ES-I3 (cell line): ENCODE data around the gene FMN1.

ENCODE experiments used
- H3K36me3 ChIP-seq: 2 replicates; pipeline ENCODE4 v1.6.1; 2013; ENCODE audit warnings: mild to moderate bottlenecking, low read length, control low read depth, moderate library complexity; ENCODE audit not compliant: insufficient read depth
- H3K4me1 ChIP-seq: 2 replicates; pipeline ENCODE4 v1.6.1; 2013; ENCODE audit warnings: mild to moderate bottlenecking, control low read depth, low read length; ENCODE audit not compliant: insufficient read depth
- H3K9ac ChIP-seq: 2 replicates; pipeline ENCODE4 v1.6.1; 2013; ENCODE audit warnings: low read depth, mild to moderate bottlenecking, low read length, moderate library complexity
- H3K9me3 ChIP-seq: 2 replicates; pipeline ENCODE4 v1.6.1; 2013; ENCODE audit warnings: mild to moderate bottlenecking, low read length, moderate library complexity; ENCODE audit not compliant: control insufficient read depth, insufficient read depth

The FMN1 gene

DNA sequence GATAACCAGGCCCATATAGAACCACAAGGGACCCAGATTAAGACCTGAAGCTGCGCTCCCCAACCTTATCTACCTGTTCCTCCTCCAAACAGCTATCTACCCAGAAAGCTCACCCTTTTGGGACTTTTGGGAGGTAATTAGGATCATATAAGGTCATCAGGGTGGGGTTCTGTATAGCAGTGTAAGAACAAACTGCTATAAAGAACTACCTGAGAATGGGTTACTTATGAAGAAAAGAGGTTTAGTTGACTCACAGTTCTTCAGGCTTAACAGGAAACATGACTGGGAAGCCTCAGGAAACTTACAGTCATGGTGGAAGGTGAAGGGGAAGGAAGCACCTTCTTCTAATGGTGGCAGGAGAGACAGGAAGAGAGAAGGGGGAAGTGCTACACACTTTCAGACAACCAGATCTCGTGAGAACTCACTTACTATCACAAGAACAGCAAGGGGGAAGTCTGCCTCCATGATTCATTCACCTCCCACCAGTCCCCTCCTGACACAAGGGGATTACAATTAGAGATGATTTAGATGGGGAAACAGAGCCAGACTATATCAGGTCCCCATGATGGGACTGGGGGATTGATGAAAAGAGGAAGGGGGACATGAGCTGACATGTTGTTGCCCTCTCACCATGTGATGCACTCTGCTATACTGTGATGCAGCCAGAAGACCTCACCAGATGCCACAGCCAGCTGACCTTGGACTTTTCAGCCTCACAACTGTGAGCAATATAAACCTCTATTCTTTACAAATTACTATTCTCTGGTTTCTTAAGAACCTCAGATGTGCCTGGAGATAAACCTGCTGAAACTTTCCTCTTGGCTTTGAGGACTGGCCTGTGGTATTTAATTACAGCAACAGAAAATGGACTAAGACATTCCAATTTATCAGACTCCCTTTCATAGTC is 15.3 kb upstream of the FMN1 start:
- H3K36me3 ChIP-seq = no peaks in the 10 kb centered on the region

DNA sequence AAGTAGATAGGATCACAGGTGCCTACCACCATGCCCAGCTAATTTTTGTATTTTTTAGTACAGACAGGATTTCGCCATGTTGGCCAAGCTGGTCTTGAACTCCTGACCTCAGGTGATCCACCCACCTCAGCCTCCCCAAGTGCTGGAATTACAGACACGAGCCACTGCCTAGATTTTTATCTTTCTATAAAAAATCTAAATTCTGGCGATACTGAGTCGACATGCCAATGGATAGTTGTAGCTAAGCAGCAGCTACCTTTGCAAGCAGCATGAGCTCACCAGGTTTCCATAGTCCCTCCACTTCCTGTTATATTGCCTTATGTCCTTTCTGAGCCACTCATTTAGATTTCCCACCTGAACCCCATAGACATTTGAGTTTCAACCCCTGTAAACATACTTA is 13.1 kb upstream of the FMN1 start:
- Histone ChIP-seq H3K36me3 (no peaks in the 10 kb centered on the region), H3K9ac (no peak overlapping the region), H3K9me3 (no peaks in the 10 kb centered on the region), H3K4me1 (0 out of 2 replicates have a peak, but pooled peaks cover 6% of the 10 kb centered on the region)

More for the DNA sequence above, 15.3 kb upstream of the FMN1 start:
- Histone ChIP-seq H3K4me1 (0 out of 2 replicates have a peak, but pooled peaks cover 6% of the 10 kb centered on the region), H3K9me3 (no peaks in the 10 kb centered on the region), H3K9ac (no peak overlapping the region)

DNA sequence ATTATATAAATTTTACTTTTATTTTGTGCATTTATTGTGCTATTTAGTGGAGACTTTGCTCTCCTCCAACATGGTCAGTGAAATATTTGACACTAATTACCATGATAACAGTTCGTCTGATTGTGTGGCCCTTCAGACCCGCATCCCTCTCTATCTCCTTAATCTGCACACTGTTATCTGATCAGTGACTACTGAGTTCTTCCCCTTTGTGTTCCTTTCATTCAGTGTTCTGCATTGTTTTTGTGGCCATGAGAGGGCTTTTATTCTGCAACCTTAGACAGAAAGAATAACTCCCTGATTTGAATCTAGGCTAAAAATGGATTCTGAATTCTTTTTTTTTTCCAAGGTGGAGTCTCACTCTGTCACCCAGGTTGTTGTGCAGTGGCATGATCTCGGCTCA is 11.9 kb upstream of the FMN1 start:
- Histone ChIP-seq H3K9ac (no peak overlapping the region), H3K9me3 (no peaks in the 10 kb centered on the region), H3K36me3 (no peaks in the 10 kb centered on the region), H3K4me1 (peaks cover 13% of the 10 kb centered on the region)

DNA sequence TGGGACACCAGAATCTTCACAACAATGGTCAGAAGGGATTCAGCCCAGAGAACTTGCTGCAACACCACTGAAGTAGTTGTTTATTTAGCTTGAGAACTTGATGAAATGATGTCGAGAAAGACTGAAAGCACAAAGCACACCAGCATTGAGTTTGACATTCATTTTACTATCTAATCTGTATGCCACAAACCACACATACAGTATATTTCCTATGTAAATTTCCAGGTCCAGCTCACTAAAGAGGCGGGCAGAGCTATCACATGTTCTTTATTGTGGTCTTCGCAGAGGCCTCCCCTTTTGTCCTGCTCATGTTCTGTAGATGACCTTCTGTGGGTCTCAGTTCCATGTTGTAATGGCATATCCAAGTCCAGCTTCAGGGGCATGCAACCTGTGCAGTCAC is 10.4 kb upstream of the FMN1 start:
- H3K9ac ChIP-seq = no peak overlapping the region
- H3K36me3 ChIP-seq = no peaks in the 10 kb centered on the region
- peaks cover 25% of the 10 kb centered on the region for H3K4me1 ChIP-seq
- no peaks in the 10 kb centered on the region for H3K9me3 ChIP-seq

DNA sequence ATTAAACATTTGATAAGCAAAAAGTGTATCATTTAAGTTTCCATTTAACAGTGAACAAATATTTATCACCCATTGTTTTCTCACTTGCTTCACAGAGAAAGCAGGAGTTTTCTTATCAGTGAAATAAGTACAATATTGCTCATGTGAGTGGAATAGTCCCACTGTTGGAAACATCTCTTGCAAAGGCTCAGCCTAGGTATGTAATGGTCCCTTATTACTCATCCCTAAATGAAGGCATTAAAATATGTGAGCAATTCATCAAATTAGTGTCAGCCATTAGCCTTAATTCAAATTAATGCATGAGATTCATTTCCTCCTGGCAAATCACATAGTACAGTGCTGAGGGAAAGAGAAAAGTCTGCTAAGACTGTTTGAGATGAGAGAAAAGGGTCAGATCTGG is 9.6 kb upstream of the FMN1 start:
- Histone ChIP-seq H3K4me1 (peaks cover 31% of the 10 kb centered on the region), H3K9ac (no peak overlapping the region), H3K9me3 (no peaks in the 10 kb centered on the region), H3K36me3 (no peaks in the 10 kb centered on the region)

DNA sequence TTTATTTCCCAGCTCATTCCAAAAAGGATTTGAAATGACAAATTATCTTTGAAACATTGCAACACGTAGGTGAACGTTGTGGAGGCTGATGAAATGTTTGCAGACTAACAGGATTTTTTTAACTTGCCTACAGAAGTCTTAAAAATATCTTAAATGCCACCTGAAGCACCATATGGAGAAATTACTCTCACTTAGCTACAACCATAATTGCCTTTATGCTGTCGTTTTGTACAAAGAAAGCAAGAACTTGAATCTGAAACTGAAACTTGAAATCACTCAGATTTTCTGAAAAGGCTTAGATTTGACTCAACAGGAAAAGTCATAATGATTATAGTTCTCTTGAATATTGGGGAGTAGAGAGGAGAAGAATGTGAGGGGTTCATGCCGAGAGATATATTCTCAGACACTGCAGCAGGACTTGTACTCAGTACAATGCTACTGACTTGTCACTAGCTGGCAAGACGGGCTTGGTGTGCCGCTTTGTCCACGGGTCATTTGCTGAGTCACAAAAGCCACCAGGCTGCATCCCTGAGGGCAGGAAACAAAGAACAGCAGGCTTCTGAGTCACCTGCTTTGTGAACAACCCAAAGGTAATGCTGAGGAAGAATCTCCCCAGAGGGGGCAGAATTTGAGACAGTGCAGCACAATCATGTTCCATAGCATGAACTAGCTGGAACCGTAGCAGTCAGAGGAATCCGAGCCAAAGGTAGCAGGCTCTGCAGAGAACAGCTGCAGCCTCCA is 7.1 kb upstream of the FMN1 start:
- Histone ChIP-seq H3K9me3 (no peaks in the 10 kb centered on the region), H3K9ac (peak overlapping the region; percentile 4; the same call in 1 of the 2 replicates), H3K36me3 (no peaks in the 10 kb centered on the region), H3K4me1 (peaks cover 31% of the 10 kb centered on the region)

DNA sequence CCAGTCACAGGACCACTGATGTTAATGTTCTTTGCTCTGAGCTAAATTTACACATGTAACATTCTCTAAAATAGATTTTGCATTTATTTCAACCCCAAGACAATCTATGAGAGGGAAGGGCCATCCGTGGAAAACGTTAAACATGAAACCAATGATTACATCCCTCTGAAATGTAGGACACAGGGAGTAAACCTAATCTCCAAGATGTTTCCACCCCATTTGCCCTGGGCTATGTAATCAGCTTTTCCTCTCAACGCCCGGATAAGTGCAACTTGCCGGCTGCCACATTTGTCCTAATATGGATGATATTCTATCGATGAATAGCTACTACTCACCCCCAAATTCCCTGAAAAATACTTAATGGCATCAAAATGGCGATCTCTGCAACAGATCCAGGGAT is 6.4 kb upstream of the FMN1 start:
- no peaks in the 10 kb centered on the region for H3K36me3 ChIP-seq
- no peak overlapping the region for H3K9ac ChIP-seq
- peaks cover 28% of the 10 kb centered on the region for H3K4me1 ChIP-seq
- no peaks in the 10 kb centered on the region for H3K9me3 ChIP-seq

DNA sequence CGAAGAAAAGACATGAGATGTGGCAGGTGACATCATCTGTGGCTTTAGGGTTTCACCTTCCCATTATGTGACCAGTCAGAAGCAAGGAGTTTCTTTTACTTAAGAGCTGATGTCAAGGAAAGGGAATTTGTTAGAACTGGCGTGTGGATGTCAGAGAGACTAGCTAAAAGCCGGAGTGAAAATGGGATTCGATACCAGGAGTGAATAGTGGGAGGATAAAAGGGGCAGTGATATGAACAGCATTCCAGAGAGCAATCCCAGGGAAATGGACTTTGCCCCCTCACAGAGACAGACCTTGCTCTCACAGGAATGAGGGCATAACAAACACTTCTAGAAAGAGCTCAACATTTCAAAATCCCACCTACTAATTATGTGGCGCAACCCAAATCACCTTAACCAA is 5.9 kb upstream of the FMN1 start:
- Histone ChIP-seq H3K4me1 (peaks cover 28% of the 10 kb centered on the region), H3K9me3 (no peaks in the 10 kb centered on the region), H3K36me3 (no peaks in the 10 kb centered on the region), H3K9ac (no peak overlapping the region)

DNA sequence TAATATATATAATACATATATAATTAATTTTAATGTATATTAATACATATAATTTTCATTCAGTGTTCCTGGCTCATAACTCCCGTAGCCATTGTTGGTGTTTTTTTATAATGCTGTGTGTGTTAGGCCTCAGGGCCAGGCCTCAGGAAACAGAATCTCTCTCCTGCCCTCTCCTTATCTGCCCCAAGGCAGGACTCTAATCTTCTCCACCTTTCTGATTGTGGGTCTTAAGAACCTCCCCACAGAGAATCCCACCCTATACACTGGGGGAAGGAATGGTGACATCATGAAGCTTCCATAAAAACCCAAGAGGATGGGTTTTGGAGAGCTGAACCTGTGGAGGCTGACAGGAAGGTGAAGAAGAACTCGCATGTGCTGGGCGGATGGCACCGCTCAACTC is 4.0 kb upstream of the FMN1 start:
- H3K9me3 ChIP-seq = no peaks in the 10 kb centered on the region
- peaks cover 30% of the 10 kb centered on the region for H3K4me1 ChIP-seq
- H3K36me3 ChIP-seq = no peaks in the 10 kb centered on the region
- H3K9ac ChIP-seq = no peak overlapping the region

DNA sequence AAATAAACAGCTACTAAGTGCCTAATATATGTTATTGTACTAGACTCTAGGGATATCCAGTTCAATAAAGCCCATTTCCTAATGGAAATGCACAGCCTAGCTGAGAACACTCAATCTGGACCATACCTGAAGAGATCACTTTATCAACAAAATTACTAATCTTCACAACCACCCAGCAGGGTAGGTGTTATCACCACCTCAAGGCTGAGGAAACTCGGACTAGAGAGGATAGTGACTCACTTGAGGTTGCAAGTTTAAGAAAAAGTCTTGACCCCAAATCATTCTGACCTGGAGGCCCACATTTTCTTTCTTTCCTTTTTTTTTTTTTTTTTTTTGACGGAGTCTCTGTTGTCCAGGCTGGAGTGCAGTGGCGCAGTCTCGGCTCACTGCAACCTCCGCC is 3.1 kb upstream of the FMN1 start:
- Histone ChIP-seq H3K9me3 (no peaks in the 10 kb centered on the region), H3K9ac (no peak overlapping the region), H3K36me3 (no peaks in the 10 kb centered on the region), H3K4me1 (peaks cover 34% of the 10 kb centered on the region)

DNA sequence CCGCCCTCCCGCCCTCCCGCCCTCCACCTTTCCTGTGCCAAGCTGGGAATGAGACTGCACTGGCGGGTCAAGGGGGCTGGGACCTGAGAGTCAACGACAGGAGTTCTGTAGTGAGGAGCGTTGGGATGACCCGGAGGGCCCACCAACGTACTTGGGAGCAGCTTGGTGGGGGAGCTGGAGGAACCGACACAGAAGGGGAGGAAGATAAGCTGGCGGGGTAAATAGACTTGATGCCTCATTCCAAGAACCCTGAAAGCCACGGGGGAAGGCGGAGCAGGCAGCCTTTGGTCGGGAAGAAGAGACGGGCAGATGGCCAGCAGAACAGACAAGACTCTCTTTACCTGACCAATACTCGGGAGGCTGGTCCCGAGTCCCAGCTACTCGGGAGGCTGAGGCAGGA is 277 bp downstream of the FMN1 start:
- H3K4me1 ChIP-seq = 0 out of 2 replicates have a peak, but pooled peaks cover 5% of the 10 kb centered on the region
- H3K9me3 ChIP-seq = no peaks in the 10 kb centered on the region
- no peaks in the 10 kb centered on the region for H3K36me3 ChIP-seq
- H3K9ac ChIP-seq = peak overlapping the region; percentile 36; the same call in 1 of the 2 replicates

DNA sequence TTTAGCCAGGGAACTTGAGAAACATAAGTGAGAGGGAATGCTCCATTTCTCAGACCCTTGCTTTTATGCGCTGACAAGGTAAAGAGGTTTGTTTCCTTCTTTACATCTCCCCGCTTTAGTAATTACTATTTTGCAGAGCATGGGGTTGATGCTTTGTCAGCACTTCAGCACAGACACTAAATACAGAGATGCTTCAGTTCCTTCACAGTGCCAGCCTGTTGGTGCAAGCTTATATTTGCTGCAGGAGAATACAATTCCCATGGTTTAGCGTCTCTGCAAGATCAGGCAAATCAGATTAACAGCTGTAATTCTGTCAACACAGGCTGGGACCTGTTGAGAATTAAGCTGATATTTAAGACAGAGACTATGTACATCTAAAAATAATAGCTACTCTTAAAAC is 2.9 kb downstream of the FMN1 start:
- Histone ChIP-seq H3K36me3 (no peaks in the 10 kb centered on the region), H3K4me1 (0 out of 2 replicates have a peak, but pooled peaks cover 5% of the 10 kb centered on the region), H3K9me3 (no peaks in the 10 kb centered on the region), H3K9ac (no peak overlapping the region)

DNA sequence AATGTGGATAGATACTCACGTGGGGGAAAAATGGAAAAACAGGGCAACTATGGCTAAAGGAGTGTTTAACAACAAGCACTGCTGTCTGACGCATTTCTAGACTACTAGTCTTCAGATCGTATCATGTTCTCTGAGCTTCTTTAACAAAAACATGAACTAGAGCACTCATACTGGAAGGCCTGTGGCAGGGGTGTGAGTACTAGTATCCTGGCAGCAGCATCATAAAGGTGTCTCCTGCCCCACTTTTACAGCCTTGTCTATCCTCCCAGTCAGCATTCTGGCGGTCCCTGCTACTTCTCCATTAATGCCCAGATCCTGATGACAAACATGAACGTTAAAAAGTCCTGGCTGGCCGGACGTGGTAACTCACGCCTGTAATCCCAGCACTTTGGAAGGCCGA is 4.0 kb downstream of the FMN1 start:
- Histone ChIP-seq H3K36me3 (no peaks in the 10 kb centered on the region), H3K4me1 (0 out of 2 replicates have a peak, but pooled peaks cover 5% of the 10 kb centered on the region), H3K9ac (no peak overlapping the region), H3K9me3 (no peaks in the 10 kb centered on the region)

DNA sequence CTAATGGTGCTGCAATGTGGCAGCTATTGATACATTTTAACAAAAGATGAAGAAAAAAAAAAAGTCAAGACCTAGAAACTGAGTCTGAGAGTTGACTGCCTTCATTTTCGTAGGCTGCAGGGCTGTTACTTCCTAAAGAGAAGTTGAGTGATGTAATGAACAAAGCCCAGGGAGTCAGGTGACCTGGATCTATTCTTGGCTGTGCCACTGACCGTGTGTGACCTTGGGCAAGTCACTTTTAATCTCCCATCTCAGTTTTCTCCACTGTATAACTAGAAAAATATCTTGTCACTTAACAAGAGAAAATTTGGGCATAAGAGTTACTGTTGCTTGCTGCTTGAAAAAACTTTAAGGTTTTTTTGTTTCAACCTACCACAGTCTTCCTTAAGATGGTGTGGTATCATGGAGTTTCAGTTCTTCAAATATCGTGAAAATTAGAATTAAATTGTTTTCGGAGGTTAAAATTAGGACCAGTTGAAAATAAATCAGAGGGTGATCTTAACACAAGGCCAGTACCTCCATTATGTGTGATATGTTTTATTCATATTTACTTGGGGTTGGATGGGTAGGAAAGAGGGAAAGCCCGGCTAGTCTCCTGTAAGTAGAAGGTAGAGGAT is 5.8 kb downstream of the FMN1 start:
- no peak overlapping the region for H3K9ac ChIP-seq

More for the DNA sequence above, 5.8 kb downstream of the FMN1 start:
- no peaks in the 10 kb centered on the region for H3K36me3 ChIP-seq
- H3K9me3 ChIP-seq = no peaks in the 10 kb centered on the region
- 0 out of 2 replicates have a peak, but pooled peaks cover 5% of the 10 kb centered on the region for H3K4me1 ChIP-seq
